PC-3 (cell line): ENCODE data around the gene MOCS1. TPM values are rescaled to one million over a fixed set of nuclear protein-coding genes. Genes with fewer than 3 reads are reported as not detected.

Experiments used
- ATAC-seq: fragments of 200-7000 bp; cut with Tn5 transposase; 2 replicates; pipeline ENCODE4 v1.9.1; 2020; ENCODE audit warnings: mild to moderate bottlenecking, moderate library complexity
- BruUV-seq: library from RNA; stranded (reverse); fragments of 400-500 nt; replicated peaks from 2 replicates; lab custom pipeline; 2021; lab: Mats Ljungman, UMichigan
- CTCF ChIA-PET: fragments of 300-600 bp; sonication (Branson Sonifier 250); formaldehyde crosslinking; loops from one replicate; lab custom pipeline; 2022; ENCODE audit warnings: antibody characterized with exemption; lab: Charles Lee
- POLR2A ChIA-PET: fragments of 300-600 bp; sonication (Branson Sonifier 250); formaldehyde crosslinking; loops from one replicate; lab custom pipeline; 2022; ENCODE audit warnings: antibody characterized with exemption; ENCODE audit not compliant: unreplicated experiment; lab: Charles Lee
- DNase-seq: peaks from one replicate; pipeline ENCODE4 v3.0.0-alpha.2; 2015
- H2AFZ ChIP-seq: fragments of 300-600 bp; sonication (generic); 2 replicates; pipeline ENCODE4 v1.6.0; 2016; ENCODE audit warnings: antibody characterized with exemption, low read length
- H3F3A ChIP-seq: fragments of 300-600 bp; sonication (generic); one replicate; pipeline ENCODE4 v1.6.0; 2017; ENCODE audit warnings: antibody characterized with exemption, low read length, control low read depth, mild to moderate bottlenecking; ENCODE audit not compliant: unreplicated experiment
- H3K27ac ChIP-seq: fragments of 300-600 bp; sonication (generic); 2 replicates; pipeline ENCODE4 v1.5.1; 2016; ENCODE audit warnings: mild to moderate bottlenecking, low read length
- H3K27me3 ChIP-seq: fragments of 300-600 bp; sonication (generic); 2 replicates; pipeline ENCODE4 v1.6.1; 2016; ENCODE audit warnings: low read length, mixed read lengths
- H3K36me3 ChIP-seq: fragments of 300-600 bp; sonication (generic); 2 replicates; pipeline ENCODE4 v1.6.1; 2016; ENCODE audit warnings: low read depth, mixed run types, low read length, mixed read lengths
- H3K4me1 ChIP-seq: fragments of 300-600 bp; sonication (generic); 2 replicates; pipeline ENCODE4 v1.5.1; 2016; ENCODE audit warnings: low read length; ENCODE audit not compliant: insufficient read depth
- H3K4me2 ChIP-seq: fragments of 300-600 bp; sonication (generic); 2 replicates; pipeline ENCODE4 v1.6.0; 2016; ENCODE audit warnings: low read length
- H3K4me3 ChIP-seq: fragments of 300-600 bp; sonication (generic); 2 replicates; pipeline ENCODE4 v1.5.1; 2016; ENCODE audit warnings: mild to moderate bottlenecking, low read length, mixed read lengths
- H3K79me2 ChIP-seq: fragments of 300-600 bp; sonication (generic); 2 replicates; pipeline ENCODE4 v1.6.1; 2017; ENCODE audit warnings: low read length, mixed read lengths
- H3K9ac ChIP-seq: fragments of 300-600 bp; sonication (generic); 2 replicates; pipeline ENCODE4 v1.6.0; 2016; ENCODE audit warnings: mild to moderate bottlenecking, low read length
- H3K9me2 ChIP-seq: fragments of 300-600 bp; sonication (generic); replicated peaks from 2 replicates; pipeline ENCODE4 v1.6.1; 2016; ENCODE audit warnings: mixed run types, low read length, mixed read lengths
- H3K9me3 ChIP-seq: fragments of 300-600 bp; sonication (generic); 2 replicates; pipeline ENCODE4 v1.6.1; 2016; ENCODE audit warnings: low read length, mixed read lengths
- H4K20me1 ChIP-seq: fragments of 300-600 bp; sonication (generic); 2 replicates; pipeline ENCODE4 v1.6.1; 2016; ENCODE audit warnings: low read length, mixed read lengths
- EZH2 ChIP-seq: fragments of 300-600 bp; sonication (generic); IDR thresholded peaks from one replicate; pipeline ENCODE4 v1.6.1; 2017; ENCODE audit warnings: antibody characterized with exemption, mild to moderate bottlenecking, low read length; ENCODE audit not compliant: unreplicated experiment
- EZH2phosphoT487 ChIP-seq: fragments of 300-600 bp; sonication (generic); IDR thresholded peaks from 2 replicates; pipeline ENCODE4 v1.6.1; 2018; ENCODE audit warnings: mild to moderate bottlenecking, antibody characterized with exemption, low read length, borderline replicate concordance
- intact Hi-C: fragments of 100-400 bp; cut with micrococcal nuclease; formaldehyde crosslinking; loops from 2 replicates; pipeline ENCODE4 v1.9.0; 2023
- total RNA-seq: library from RNA; depleted of rRNA; stranded (reverse); fragments of >200 nt; gene quantifications from 2 replicates; pipeline ENCODE4 v1.2.3, GENCODE V29; 2014
- TF ChIP-seq, protein P1 (sequence below): fragments of 300-600 bp; sonication (generic); conservative IDR thresholded peaks from 2 replicates; pipeline ENCODE4 v1.5.1; 2017; ENCODE audit warnings: antibody characterized with exemption, low read depth, mild to moderate bottlenecking, low read length

Gene MOCS1
- total RNA-seq, 1 experiment from 2014 or later = 6.0 TPM

DNA sequence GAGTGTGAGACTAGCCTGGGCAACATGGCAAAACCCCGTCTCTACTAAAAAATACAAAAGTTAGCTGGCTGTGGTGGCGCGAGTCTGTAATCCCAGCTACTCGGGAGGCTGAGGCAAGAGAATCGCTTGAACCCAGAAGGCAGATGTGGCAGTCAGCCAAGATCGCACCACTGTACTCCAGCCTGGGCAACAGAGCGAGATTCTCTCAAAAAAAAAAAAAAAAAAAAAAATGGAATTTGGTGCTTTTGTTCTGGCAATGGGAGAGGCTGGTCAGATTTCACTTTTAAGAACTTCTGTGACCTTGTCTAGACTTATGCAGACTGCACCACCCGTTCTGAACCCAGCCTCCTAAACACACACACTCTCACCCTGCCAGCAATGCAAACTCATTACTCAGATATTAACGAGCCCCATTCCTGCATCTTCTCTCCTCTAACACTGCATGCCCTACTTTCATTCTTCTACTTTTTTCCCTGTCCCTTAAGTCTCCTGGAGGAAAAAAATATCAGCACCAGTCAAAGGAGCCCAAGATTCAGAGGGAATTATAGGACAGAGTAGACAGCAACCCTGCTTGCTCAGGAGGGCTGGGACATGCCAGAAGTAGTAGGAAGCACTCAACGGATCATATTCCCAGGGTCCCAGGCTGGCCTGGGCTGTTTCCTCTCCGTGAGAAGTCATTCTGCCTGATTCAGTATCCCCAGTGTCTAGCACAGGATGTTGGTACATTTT lies 4.4 kb downstream of the MOCS1 start:
- ATAC-seq = peak; percentile 57
- BruUV-seq = no TSS peak
- H3K4me3 ChIP-seq = peak overlapping the region; percentile 57

GRCh38 chr6:39929039-39929732 lies 5.1 kb downstream of the MOCS1 start:
- POLR2A ChIA-PET = no interaction called here
- no peak for ATAC-seq
- Histone ChIP-seq H4K20me1 (no peaks in the 10 kb centered on the region), H2AFZ (no peak overlapping the region), H3K27me3 (no peaks in the 10 kb centered on the region), H3K4me1 (peaks cover 40% of the 10 kb centered on the region), H3K4me2 (no peak overlapping the region), H3K9me2 (no peaks in the 10 kb centered on the region), H3K27ac (peak overlapping the region; percentile 81), H3K9me3 (no peaks in the 10 kb centered on the region), H3K4me3 (no peak overlapping the region), H3K36me3 (no peaks in the 10 kb centered on the region), H3K79me2 (no peaks in the 10 kb centered on the region), H3F3A (no peaks in the 10 kb centered on the region), H3K9ac (no peak overlapping the region)
- BruUV-seq = no TSS peak
- intact Hi-C loops = no loop called here
- no peak for DNase-seq
- CTCF ChIA-PET = no interaction called here
- no peak for TF ChIP-seq EZH2phosphoT487
- TF ChIP-seq, protein P1, sequence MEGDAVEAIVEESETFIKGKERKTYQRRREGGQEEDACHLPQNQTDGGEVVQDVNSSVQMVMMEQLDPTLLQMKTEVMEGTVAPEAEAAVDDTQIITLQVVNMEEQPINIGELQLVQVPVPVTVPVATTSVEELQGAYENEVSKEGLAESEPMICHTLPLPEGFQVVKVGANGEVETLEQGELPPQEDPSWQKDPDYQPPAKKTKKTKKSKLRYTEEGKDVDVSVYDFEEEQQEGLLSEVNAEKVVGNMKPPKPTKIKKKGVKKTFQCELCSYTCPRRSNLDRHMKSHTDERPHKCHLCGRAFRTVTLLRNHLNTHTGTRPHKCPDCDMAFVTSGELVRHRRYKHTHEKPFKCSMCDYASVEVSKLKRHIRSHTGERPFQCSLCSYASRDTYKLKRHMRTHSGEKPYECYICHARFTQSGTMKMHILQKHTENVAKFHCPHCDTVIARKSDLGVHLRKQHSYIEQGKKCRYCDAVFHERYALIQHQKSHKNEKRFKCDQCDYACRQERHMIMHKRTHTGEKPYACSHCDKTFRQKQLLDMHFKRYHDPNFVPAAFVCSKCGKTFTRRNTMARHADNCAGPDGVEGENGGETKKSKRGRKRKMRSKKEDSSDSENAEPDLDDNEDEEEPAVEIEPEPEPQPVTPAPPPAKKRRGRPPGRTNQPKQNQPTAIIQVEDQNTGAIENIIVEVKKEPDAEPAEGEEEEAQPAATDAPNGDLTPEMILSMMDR = no peak
- no peak for TF ChIP-seq EZH2

More for the DNA sequence above, 4.4 kb downstream of the MOCS1 start:
- intact Hi-C loops = no loop called here
- H3K27me3 ChIP-seq = no peaks in the 10 kb centered on the region
- no peak overlapping the region for H3K9ac ChIP-seq
- no peaks in the 10 kb centered on the region for H3K79me2 ChIP-seq
- H3K36me3 ChIP-seq = no peaks in the 10 kb centered on the region
- no peaks in the 10 kb centered on the region for H4K20me1 ChIP-seq
- TF ChIP-seq EZH2phosphoT487 = no peak
- no peak for TF ChIP-seq EZH2
- TF ChIP-seq, protein P1 = no peak
- ChIA-PET POLR2A (no interaction called here), CTCF (no interaction called here)
- DNase-seq = peak; percentile 56
- peak overlapping the region; percentile 53; the same call in 1 of the 2 replicates for H2AFZ ChIP-seq
- H3K27ac ChIP-seq = peak overlapping the region; percentile 81
- H3F3A ChIP-seq = no peaks in the 10 kb centered on the region
- H3K4me2 ChIP-seq = peak overlapping the region; percentile 81
- H3K4me1 ChIP-seq = peaks cover 40% of the 10 kb centered on the region
- H3K9me2 ChIP-seq = no peaks in the 10 kb centered on the region
- no peaks in the 10 kb centered on the region for H3K9me3 ChIP-seq
